Measurements from ENCODE around the gene OLFM4.

Gene OLFM4

DNA sequence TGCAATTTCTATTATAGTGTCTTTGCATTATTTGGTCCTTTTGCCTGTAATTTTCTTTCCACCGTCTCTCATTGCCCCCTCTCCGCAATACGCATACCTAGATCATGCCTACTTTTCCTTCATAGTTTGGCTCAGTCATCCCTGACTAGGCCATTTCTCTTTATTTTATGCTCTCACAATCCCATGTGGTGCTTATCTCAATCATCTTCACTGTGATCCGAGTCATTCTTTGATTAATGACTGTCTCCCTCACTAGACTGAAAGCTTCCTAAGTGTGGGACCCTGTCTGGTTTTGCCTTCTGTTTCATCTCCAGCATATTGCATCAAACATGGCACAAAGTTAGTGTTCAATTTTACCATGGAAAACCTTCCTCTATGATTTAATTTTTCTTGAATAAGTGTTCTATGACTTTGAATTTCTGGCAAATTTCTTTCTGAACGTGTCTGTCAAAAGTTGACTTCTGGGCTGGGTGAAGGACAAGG, 43.7 kb upstream of the OLFM4 start:
- Histone ChIP-seq H3K27ac (replicated peaks; ENCODE audit: low read length) (no peak overlapping the region), H2BK12ac (ENCODE audit: low read length) (no peak overlapping the region), H2BK120ac (ENCODE audit: low read depth, low read length) (no peak overlapping the region), H3K18ac (ENCODE audit: low read length) (no peak overlapping the region), H2AK5ac (ENCODE audit: low read depth, low read length) (no peak overlapping the region), H3K4ac (ENCODE audit: low read length) (no peak overlapping the region), H3K4me3 (ENCODE audit: low read length in 2 of 2) (no peak overlapping the region), H3K36me3 (replicated peaks in 1 of 2; ENCODE audit: control insufficient read depth in 2 of 2, insufficient read depth in 2 of 2, low read length in 2 of 2) (no peaks in the 10 kb centered on the region), H3K4me1 (ENCODE audit: control insufficient read depth in 2 of 2, insufficient read depth in 1 of 2, low read depth in 1 of 2, low read length in 2 of 2) (peaks cover 5 to 11% of the 10 kb centered on the region in 2 donors), H3K27me3 (ENCODE audit: control insufficient read depth in 3 of 3, insufficient read depth in 3 of 3, low read depth in 1 of 3, low read length in 3 of 3) (no peaks in the 10 kb centered on the region), H3K79me1 (ENCODE audit: low read depth, low read length) (no peaks in the 10 kb centered on the region), H4K91ac (ENCODE audit: low read depth, low read length, poor library complexity) (no peak overlapping the region), H4K8ac (ENCODE audit: low read depth, low read length) (no peak overlapping the region), H2BK15ac (ENCODE audit: low read length) (no peak overlapping the region), H3K23ac (ENCODE audit: low read depth, low read length, poor library complexity) (no peak overlapping the region), H2BK5ac (ENCODE audit: low read length) (no peak overlapping the region), H2AFZ (ENCODE audit: low read length) (no peak overlapping the region), H3K14ac (ENCODE audit: low read length) (no peak overlapping the region), H3K9ac (ENCODE audit: low read depth, low read length, poor library complexity) (no peak overlapping the region), H3K9me3 (replicated peaks in 1 of 2; ENCODE audit: control insufficient read depth in 2 of 2, insufficient read depth in 1 of 2, low read depth in 1 of 2, low read length in 2 of 2) (no peaks in the 10 kb centered on the region), H3K4me2 (ENCODE audit: insufficient read depth, low read length, poor library complexity, severe bottlenecking) (no peak overlapping the region)
- no peak for DNase-seq (ENCODE audit: low spot score)
- no CpG with 5 or more reads among the region's 5 CpGs for WGBS, 2 donors (ENCODE audit: extremely low coverage in 2 of 2, insufficient read length in 2 of 2, insufficient replicate concordance in 1 of 2)

GRCh38 chr13:52991344-52992020, 37.1 kb upstream of the OLFM4 start:
- no peak overlapping the region for H2BK15ac ChIP-seq (ENCODE audit: low read length)
- H2AK5ac ChIP-seq (ENCODE audit: low read depth, low read length): peak overlapping the region; percentile 20
- no peaks in the 10 kb centered on the region for H3K79me1 ChIP-seq (ENCODE audit: low read depth, low read length)
- peak overlapping the region; percentile 60 for H2AFZ ChIP-seq (ENCODE audit: low read length)
- no peaks in the 10 kb centered on the region for H3K27me3 ChIP-seq (ENCODE audit: control insufficient read depth in 3 of 3, insufficient read depth in 3 of 3, low read depth in 1 of 3, low read length in 3 of 3)
- no peak overlapping the region for H3K4ac ChIP-seq (ENCODE audit: low read length)
- H3K23ac ChIP-seq (ENCODE audit: low read depth, low read length, poor library complexity): no peak overlapping the region
- no peak for DNase-seq (ENCODE audit: low spot score)
- H3K18ac ChIP-seq (ENCODE audit: low read length): peak overlapping the region; percentile 4
- H3K36me3 ChIP-seq (replicated peaks in 1 of 2; ENCODE audit: control insufficient read depth in 2 of 2, insufficient read depth in 2 of 2, low read length in 2 of 2): no peaks in the 10 kb centered on the region
- no peak overlapping the region for H3K27ac ChIP-seq (replicated peaks; ENCODE audit: low read length)
- no peak overlapping the region for H2BK12ac ChIP-seq (ENCODE audit: low read length)
- no CpG with 5 or more reads among the region's 13 CpGs for WGBS, 2 donors (ENCODE audit: extremely low coverage in 2 of 2, insufficient read length in 2 of 2, insufficient replicate concordance in 1 of 2)
- H3K14ac ChIP-seq (ENCODE audit: low read length): no peak overlapping the region
- H3K4me3 ChIP-seq (ENCODE audit: low read length in 2 of 2): no peak overlapping the region
- H4K91ac ChIP-seq (ENCODE audit: low read depth, low read length, poor library complexity): no peak overlapping the region
- no peak overlapping the region for H3K9ac ChIP-seq (ENCODE audit: low read depth, low read length, poor library complexity)
- no peak overlapping the region for H2BK120ac ChIP-seq (ENCODE audit: low read depth, low read length)
- H3K4me1 ChIP-seq (ENCODE audit: control insufficient read depth in 2 of 2, insufficient read depth in 1 of 2, low read depth in 1 of 2, low read length in 2 of 2): peaks cover 14 to 30% of the 10 kb centered on the region in 2 donors
- no peaks in the 10 kb centered on the region for H3K9me3 ChIP-seq (replicated peaks in 1 of 2; ENCODE audit: control insufficient read depth in 2 of 2, insufficient read depth in 1 of 2, low read depth in 1 of 2, low read length in 2 of 2)
- H2BK5ac ChIP-seq (ENCODE audit: low read length): no peak overlapping the region
- no peak overlapping the region for H4K8ac ChIP-seq (ENCODE audit: low read depth, low read length)
- H3K4me2 ChIP-seq (ENCODE audit: insufficient read depth, low read length, poor library complexity, severe bottlenecking): no peak overlapping the region

- Histone ChIP-seq H3K4me1 (ENCODE audit: control insufficient read depth in 2 of 2, insufficient read depth in 1 of 2, low read depth in 1 of 2, low read length in 2 of 2) (peaks cover 14 to 30% of the 10 kb centered on the region in 2 donors), H2BK120ac (ENCODE audit: low read depth, low read length) (no peak overlapping the region), H3K27me3 (ENCODE audit: control insufficient read depth in 3 of 3, insufficient read depth in 3 of 3, low read depth in 1 of 3, low read length in 3 of 3) (no peaks in the 10 kb centered on the region), H3K4me3 (ENCODE audit: low read length in 2 of 2) (no peak overlapping the region), H3K4me2 (ENCODE audit: insufficient read depth, low read length, poor library complexity, severe bottlenecking) (no peak overlapping the region), H3K18ac (ENCODE audit: low read length) (no peak overlapping the region), H3K79me1 (ENCODE audit: low read depth, low read length) (no peaks in the 10 kb centered on the region), H2AFZ (ENCODE audit: low read length) (peak overlapping the region; percentile 60), H2BK12ac (ENCODE audit: low read length) (no peak overlapping the region), H3K9me3 (replicated peaks in 1 of 2; ENCODE audit: control insufficient read depth in 2 of 2, insufficient read depth in 1 of 2, low read depth in 1 of 2, low read length in 2 of 2) (no peaks in the 10 kb centered on the region), H3K27ac (replicated peaks; ENCODE audit: low read length) (no peak overlapping the region), H2BK5ac (ENCODE audit: low read length) (no peak overlapping the region), H3K9ac (ENCODE audit: low read depth, low read length, poor library complexity) (no peak overlapping the region), H2AK5ac (ENCODE audit: low read depth, low read length) (no peak overlapping the region), H4K8ac (ENCODE audit: low read depth, low read length) (no peak overlapping the region), H3K23ac (ENCODE audit: low read depth, low read length, poor library complexity) (no peak overlapping the region), H3K14ac (ENCODE audit: low read length) (no peak overlapping the region), H3K36me3 (replicated peaks in 1 of 2; ENCODE audit: control insufficient read depth in 2 of 2, insufficient read depth in 2 of 2, low read length in 2 of 2) (no peaks in the 10 kb centered on the region), H2BK15ac (ENCODE audit: low read length) (no peak overlapping the region), H4K91ac (ENCODE audit: low read depth, low read length, poor library complexity) (no peak overlapping the region), H3K4ac (ENCODE audit: low read length) (no peak overlapping the region)
- no CpG with 5 or more reads among the region's 11 CpGs for WGBS, 2 donors (ENCODE audit: extremely low coverage in 2 of 2, insufficient read length in 2 of 2, insufficient replicate concordance in 1 of 2)
- DNase-seq (ENCODE audit: low spot score): no peak
Observed at GRCh38 chr13:52992110-52992509, 36.5 kb upstream of the OLFM4 start.

GRCh38 chr13:52994051-52994450, 34.6 kb upstream of the OLFM4 start:
- Histone ChIP-seq H3K4me3 (ENCODE audit: low read length in 2 of 2) (no peak overlapping the region), H3K27me3 (ENCODE audit: control insufficient read depth in 3 of 3, insufficient read depth in 3 of 3, low read depth in 1 of 3, low read length in 3 of 3) (no peaks in the 10 kb centered on the region), H3K4me1 (ENCODE audit: control insufficient read depth in 2 of 2, insufficient read depth in 1 of 2, low read depth in 1 of 2, low read length in 2 of 2) (peaks cover 14 to 30% of the 10 kb centered on the region in 2 donors), H3K9ac (ENCODE audit: low read depth, low read length, poor library complexity) (no peak overlapping the region), H3K4ac (ENCODE audit: low read length) (no peak overlapping the region), H3K18ac (ENCODE audit: low read length) (no peak overlapping the region), H3K23ac (ENCODE audit: low read depth, low read length, poor library complexity) (no peak overlapping the region), H3K4me2 (ENCODE audit: insufficient read depth, low read length, poor library complexity, severe bottlenecking) (no peak overlapping the region), H2BK5ac (ENCODE audit: low read length) (no peak overlapping the region), H2BK15ac (ENCODE audit: low read length) (no peak overlapping the region), H2AK5ac (ENCODE audit: low read depth, low read length) (no peak overlapping the region), H2AFZ (ENCODE audit: low read length) (no peak overlapping the region), H3K27ac (replicated peaks; ENCODE audit: low read length) (no peak overlapping the region), H3K79me1 (ENCODE audit: low read depth, low read length) (no peaks in the 10 kb centered on the region), H2BK12ac (ENCODE audit: low read length) (no peak overlapping the region), H2BK120ac (ENCODE audit: low read depth, low read length) (no peak overlapping the region), H4K8ac (ENCODE audit: low read depth, low read length) (no peak overlapping the region), H4K91ac (ENCODE audit: low read depth, low read length, poor library complexity) (no peak overlapping the region), H3K14ac (ENCODE audit: low read length) (no peak overlapping the region), H3K9me3 (replicated peaks in 1 of 2; ENCODE audit: control insufficient read depth in 2 of 2, insufficient read depth in 1 of 2, low read depth in 1 of 2, low read length in 2 of 2) (no peaks in the 10 kb centered on the region), H3K36me3 (replicated peaks in 1 of 2; ENCODE audit: control insufficient read depth in 2 of 2, insufficient read depth in 2 of 2, low read length in 2 of 2) (no peaks in the 10 kb centered on the region)
- DNase-seq (ENCODE audit: low spot score): no peak
- WGBS, 2 donors (ENCODE audit: extremely low coverage in 2 of 2, insufficient read length in 2 of 2, insufficient replicate concordance in 1 of 2): no CpG with 5 or more reads among the region's 2 CpGs
